Right lobe of liver (tissue), 6 donors: ENCODE data around the gene EMX1. TPM values are rescaled to one million over a fixed set of nuclear protein-coding genes. Genes with fewer than 3 reads are reported as not detected.
A peak's percentile ranks its signal among the peaks of the same experiment; 100 is the strongest.

Experiments used
- ATAC-seq, 4 donors: fragments of 200-7000 bp; cut with Tn5 transposase; one replicate each; pipeline ENCODE4 v1.9.1; 2020; ENCODE audit warnings: mild to moderate bottlenecking in 4 of 4, moderate library complexity in 4 of 4
- DNase-seq, 3 donors: peaks; one replicate each; pipeline ENCODE4 v3.0.0-alpha.2; 2020
- H3K27ac ChIP-seq, 3 donors: fragments of 200-600 bp; one replicate each; pipeline ENCODE4 v1.8.0; 2022
- H3K27me3 ChIP-seq, 2 donors: fragments of 200-600 bp; one replicate each; pipeline ENCODE4 v1.8.0; 2022
- H3K36me3 ChIP-seq, 4 donors: fragments of 200-600 bp; sonication (generic) in 1 of 4; one replicate each; pipeline versions ENCODE4 v1.5.1 to v1.8.0; 2017 to 2022; ENCODE audit warnings: control low read depth in 1 of 4
- H3K4me1 ChIP-seq, 4 donors: fragments of 200-600 bp; sonication (generic) in 1 of 4; one replicate each; pipeline versions ENCODE4 v1.5.1 to v1.8.0; 2017 to 2022; ENCODE audit warnings: control low read depth in 1 of 4
- H3K4me3 ChIP-seq, 3 donors: fragments of 200-600 bp; one replicate each; pipeline ENCODE4 v1.8.0; 2022
- H3K9me3 ChIP-seq, 4 donors: fragments of 200-600 bp; sonication (generic) in 1 of 4; one replicate each; pipeline versions ENCODE4 v1.5.1 to v1.8.0; 2017 to 2022; ENCODE audit warnings: control low read depth in 1 of 4
- CTCF ChIP-seq, 4 donors: fragments of 200-600 bp in 3 of 4; fragments of 450-650 bp in 1 of 4; IDR thresholded peaks; one replicate each; pipeline versions ENCODE4 v1.5.1 to v1.8.0; 2016 to 2022; ENCODE audit warnings: antibody characterized with exemption in 4 of 4, mild to moderate bottlenecking in 2 of 4
- POLR2A ChIP-seq: fragments of 450-650 bp; IDR thresholded peaks from one replicate; pipeline ENCODE4 v1.6.1; 2017; ENCODE audit warnings: antibody characterized with exemption, mild to moderate bottlenecking
- WGBS: methylation state at CpG from one replicate; pipeline ENCODE4 v1.1.6; 2018; ENCODE audit warnings: low coverage, low lambda C conversion rate; ENCODE audit not compliant: insufficient coverage; ENCODE audit errors: missing lambda C conversion rate; 5-methylcytosine and 5-hydroxymethylcytosine counted together
- intact Hi-C, 2 donors: fragments of 100-400 bp; cut with DNase I; formaldehyde crosslinking; loops; one replicate each; pipeline versions ENCODE4 v1.11.2 to v1.14.1; 2022
- total RNA-seq, 6 experiments: library from RNA; depleted of rRNA in 2 of 6; stranded (reverse); fragments of >200 nt in 2 of 6; fragmentation: NEBNext Ultra II Directional in 3 of 6; extraction: Animal tissue kit (Norgen Biotek cat#: 25700) in 3 of 6; gene quantifications; one replicate each; pipeline versions ENCODE4 v1.1.0 to v1.2.4, GENCODE V29; 2016 to 2023
- donor health status: DM: no; HTN: yes; CAD: no.
- donor health status: DM: no; HTN: no; CAD: no.
- donor health status: DM: no; HTN: no; CAD: no.
- donor health status: DM: no; HTN: yes; CAD: no.
- donor health status: DM: no; HTN: yes; CAD: no.

Gene EMX1
- total RNA-seq, 6 experiments from 2014 or later, result 0.25 to 0.49 (median 0.29) TPM; not detected in 3

- DNase-seq (no peak), ATAC-seq (no peak)
- Histone ChIP-seq H3K27ac (no peak overlapping the region), H3K4me3 (no peak overlapping the region), H3K27me3 (no peaks in the 10 kb centered on the region), H3K36me3 (peaks cover 0 to 20% (median 0%) of the 10 kb centered on the region in 4 donors), H3K9me3 (no peaks in the 10 kb centered on the region), H3K4me1 (no peaks in the 10 kb centered on the region)
- intact Hi-C loops, result no loop called here
- 100% methylated on average over 4 of the region's 8 CpGs for WGBS
- no peak for TF ChIP-seq POLR2A
- no peak for TF ChIP-seq CTCF (IDR thresholded peaks at IDR 0.05)
Measured at GRCh38 chr2:72942881-72943418, 25.6 kb downstream of the EMX1 start.

GRCh38 chr2:72943540-72944395 lies 26.4 kb downstream of the EMX1 start:
- ATAC-seq, result peak in 1 of 4 donors; percentile 15
- TF ChIP-seq CTCF (IDR thresholded peaks at IDR 0.05), result no peak
- TF ChIP-seq POLR2A, result no peak
- Histone ChIP-seq H3K36me3 (peaks cover 0 to 20% (median 0%) of the 10 kb centered on the region in 4 donors), H3K27ac (no peak overlapping the region), H3K27me3 (no peaks in the 10 kb centered on the region), H3K4me3 (no peak overlapping the region), H3K9me3 (no peaks in the 10 kb centered on the region), H3K4me1 (no peaks in the 10 kb centered on the region)
- no peak for DNase-seq
- intact Hi-C loops, result no loop called here
- no CpG with 5 or more reads among the region's 7 CpGs for WGBS

GRCh38 chr2:72944804-72945449 lies 27.6 kb downstream of the EMX1 start:
- intact Hi-C loops, result no loop called here
- DNase-seq (no peak), ATAC-seq (no peak)
- no peak for TF ChIP-seq POLR2A
- no peak for TF ChIP-seq CTCF (IDR thresholded peaks at IDR 0.05)
- peaks cover 0 to 20% (median 0%) of the 10 kb centered on the region in 4 donors for H3K36me3 ChIP-seq
- H3K9me3 ChIP-seq, result no peaks in the 10 kb centered on the region
- no peak overlapping the region for H3K4me3 ChIP-seq
- no peaks in the 10 kb centered on the region for H3K27me3 ChIP-seq
- no peak overlapping the region for H3K27ac ChIP-seq
- H3K4me1 ChIP-seq, result no peaks in the 10 kb centered on the region
- WGBS, result 88% methylated on average over 12 of the region's 16 CpGs

GRCh38 chr2:72945450-72946019 lies 28.2 kb downstream of the EMX1 start:
- intact Hi-C loops, result no loop called here
- H3K4me1 ChIP-seq, result no peaks in the 10 kb centered on the region
- H3K4me3 ChIP-seq, result no peak overlapping the region
- DNase-seq (no peak), ATAC-seq (no peak)
- no peaks in the 10 kb centered on the region for H3K9me3 ChIP-seq
- H3K36me3 ChIP-seq, result peaks cover 0 to 20% (median 0%) of the 10 kb centered on the region in 4 donors
- WGBS, result 84% methylated on average over 7 of the region's 9 CpGs
- H3K27ac ChIP-seq, result no peak overlapping the region
- TF ChIP-seq POLR2A, result no peak
- no peak for TF ChIP-seq CTCF (IDR thresholded peaks at IDR 0.05)
- no peaks in the 10 kb centered on the region for H3K27me3 ChIP-seq
